GM19025 (cell line): ENCODE measurements around the gene TMBIM6.

Experiments
- ATAC-seq: cut with Tn5 transposase; IDR thresholded peaks from one replicate; pipeline ENCODE4 v1.9.1; 2021; ENCODE audit warnings: mild to moderate bottlenecking, low read depth, moderate library complexity; ENCODE audit not compliant: unreplicated experiment

Gene TMBIM6

DNA sequence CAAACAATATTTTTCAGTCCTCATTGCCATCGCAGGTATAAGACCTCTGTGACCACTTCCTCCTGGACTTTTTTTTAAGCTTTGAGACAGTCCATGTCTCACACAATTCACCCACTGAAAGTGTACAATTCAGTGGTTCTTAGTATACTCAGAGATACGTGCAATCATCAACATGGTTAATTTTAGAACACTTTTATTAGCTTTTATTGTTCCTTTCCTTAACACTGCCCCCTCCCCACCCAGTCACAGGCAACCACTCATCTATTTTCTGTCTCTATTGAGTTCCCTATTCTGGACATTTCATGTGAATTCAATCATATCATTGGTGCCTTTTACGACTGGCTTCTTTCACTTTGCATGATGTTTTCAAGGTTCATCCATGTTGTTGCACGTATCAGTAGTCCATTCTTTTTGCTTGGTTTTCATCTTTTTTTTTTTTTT lies 70.6 kb downstream of the TMBIM6 start:
- no peak for ATAC-seq

DNA sequence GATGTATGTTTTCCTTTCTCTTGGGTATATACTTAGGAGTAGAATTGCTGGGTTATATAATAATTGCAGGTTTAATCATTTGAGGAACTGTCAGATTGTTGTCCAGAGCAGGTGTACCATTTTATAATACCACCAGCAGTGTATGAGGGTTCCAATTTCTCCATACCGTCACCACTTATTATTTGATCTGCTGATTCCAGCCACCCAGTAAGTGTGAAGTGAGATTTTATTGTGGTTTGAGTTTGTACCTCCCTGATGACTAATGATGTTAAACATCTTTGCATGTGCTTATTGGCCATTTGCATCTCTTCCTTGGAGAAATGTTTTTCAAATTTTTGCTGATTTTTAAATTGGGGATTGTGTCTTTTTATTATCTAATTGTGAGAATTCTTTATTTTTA lies 71.8 kb downstream of the TMBIM6 start:
- no peak for ATAC-seq
